Trophoblast cell (in vitro differentiated cells and primary cell): ENCODE data around the gene ERCC3.

ENCODE experiments used
- DNase-seq, 2 donors: peaks; one replicate each; pipeline ENCODE4 v3.0.0-alpha.2; 2016
- H2AFZ ChIP-seq: 2 replicates; pipeline ENCODE4 v1.6.1; 2013; ENCODE audit warnings: low read length, moderate library complexity, mild to moderate bottlenecking; ENCODE audit not compliant: insufficient read depth, poor library complexity
- H2AK5ac ChIP-seq: 2 replicates; pipeline ENCODE4 v1.6.1; 2013; ENCODE audit warnings: mild to moderate bottlenecking, low read length
- H2BK120ac ChIP-seq: 2 replicates; pipeline ENCODE4 v1.6.1; 2013; ENCODE audit warnings: low read length, mild to moderate bottlenecking, moderate library complexity; ENCODE audit not compliant: insufficient read depth, poor library complexity
- H2BK12ac ChIP-seq: 2 replicates; pipeline ENCODE4 v1.6.1; 2013; ENCODE audit warnings: mild to moderate bottlenecking, low read length, moderate library complexity
- H2BK5ac ChIP-seq: 2 replicates; pipeline ENCODE4 v1.6.1; 2013; ENCODE audit warnings: low read length, low read depth, moderate library complexity, mild to moderate bottlenecking; ENCODE audit not compliant: poor library complexity
- H3K14ac ChIP-seq: 2 replicates; pipeline ENCODE4 v1.6.1; 2013; ENCODE audit warnings: mild to moderate bottlenecking, low read length
- H3K18ac ChIP-seq: 2 replicates; pipeline ENCODE4 v1.6.1; 2013; ENCODE audit warnings: mild to moderate bottlenecking, low read length
- H3K23ac ChIP-seq: 2 replicates; pipeline ENCODE4 v1.6.1; 2013; ENCODE audit warnings: low read length
- H3K27ac ChIP-seq: 2 replicates; pipeline ENCODE4 v1.5.1; 2013; ENCODE audit warnings: low read depth, mild to moderate bottlenecking, inconsistent platforms, low read length, moderate library complexity
- H3K27me3 ChIP-seq: 2 replicates; pipeline ENCODE4 v1.6.1; 2013; ENCODE audit warnings: inconsistent platforms, mild to moderate bottlenecking, low read length, moderate library complexity; ENCODE audit not compliant: insufficient read depth
- H3K36me3 ChIP-seq, 2 experiments: 1 replicate in 1 of 2; 2 replicates in 1 of 2; pipeline ENCODE4 v1.6.1; 2013; ENCODE audit warnings: low read length in 2 of 2, mild to moderate bottlenecking in 2 of 2, moderate library complexity in 1 of 2; ENCODE audit not compliant: insufficient read depth in 2 of 2, control insufficient read depth in 1 of 2
- H3K4ac ChIP-seq: 2 replicates; pipeline ENCODE4 v1.6.1; 2013; ENCODE audit warnings: low read depth, mild to moderate bottlenecking, low read length, moderate library complexity
- H3K4me1 ChIP-seq, 2 experiments: 1 replicate in 1 of 2; 2 replicates in 1 of 2; pipeline ENCODE4 v1.6.1; 2013; ENCODE audit warnings: low read length in 2 of 2, mild to moderate bottlenecking in 2 of 2, moderate library complexity in 1 of 2; ENCODE audit not compliant: insufficient read depth in 2 of 2, control insufficient read depth in 1 of 2
- H3K4me2 ChIP-seq: 2 replicates; pipeline ENCODE4 v1.6.1; 2013; ENCODE audit warnings: inconsistent platforms, mild to moderate bottlenecking, low read length, moderate library complexity
- H3K4me3 ChIP-seq: 2 replicates; pipeline ENCODE4 v1.5.1; 2013; ENCODE audit warnings: mild to moderate bottlenecking, low read depth, low read length, inconsistent platforms
- H3K79me1 ChIP-seq: one replicate; pipeline ENCODE4 v1.6.1; 2013; ENCODE audit warnings: low read length
- H3K79me2 ChIP-seq: 2 replicates; pipeline ENCODE4 v1.6.1; 2013; ENCODE audit warnings: low read length, mild to moderate bottlenecking; ENCODE audit not compliant: control insufficient read depth, insufficient read depth, poor library complexity
- H3K9ac ChIP-seq: 2 replicates; pipeline ENCODE4 v1.6.1; 2013; ENCODE audit warnings: mild to moderate bottlenecking, low read length
- H3K9me3 ChIP-seq: 2 replicates; pipeline ENCODE4 v1.6.1; 2013; ENCODE audit warnings: low read depth, mild to moderate bottlenecking, control low read depth, inconsistent platforms, low read length; ENCODE audit not compliant: insufficient read depth
- H4K12ac ChIP-seq: 2 replicates; pipeline ENCODE4 v1.6.1; 2013; ENCODE audit warnings: low read depth, mild to moderate bottlenecking, low read length, moderate library complexity
- H4K8ac ChIP-seq: 2 replicates; pipeline ENCODE4 v1.6.1; 2013; ENCODE audit warnings: low read depth, mild to moderate bottlenecking, low read length, moderate library complexity
- H4K91ac ChIP-seq: one replicate; pipeline ENCODE4 v1.6.1; 2013; ENCODE audit warnings: low read depth, mild to moderate bottlenecking, low read length, moderate library complexity
- WGBS: extraction: QIAGEN DNeasy Blood & Tissue Kit; methylation state at CpG from one replicate; pipeline ENCODE4 v1.1.7; 2013; ENCODE audit warnings: missing lambda C conversion rate; ENCODE audit not compliant: insufficient read length, insufficient coverage; ENCODE audit errors: extremely low coverage; 5-methylcytosine and 5-hydroxymethylcytosine counted together

The ERCC3 gene

DNA sequence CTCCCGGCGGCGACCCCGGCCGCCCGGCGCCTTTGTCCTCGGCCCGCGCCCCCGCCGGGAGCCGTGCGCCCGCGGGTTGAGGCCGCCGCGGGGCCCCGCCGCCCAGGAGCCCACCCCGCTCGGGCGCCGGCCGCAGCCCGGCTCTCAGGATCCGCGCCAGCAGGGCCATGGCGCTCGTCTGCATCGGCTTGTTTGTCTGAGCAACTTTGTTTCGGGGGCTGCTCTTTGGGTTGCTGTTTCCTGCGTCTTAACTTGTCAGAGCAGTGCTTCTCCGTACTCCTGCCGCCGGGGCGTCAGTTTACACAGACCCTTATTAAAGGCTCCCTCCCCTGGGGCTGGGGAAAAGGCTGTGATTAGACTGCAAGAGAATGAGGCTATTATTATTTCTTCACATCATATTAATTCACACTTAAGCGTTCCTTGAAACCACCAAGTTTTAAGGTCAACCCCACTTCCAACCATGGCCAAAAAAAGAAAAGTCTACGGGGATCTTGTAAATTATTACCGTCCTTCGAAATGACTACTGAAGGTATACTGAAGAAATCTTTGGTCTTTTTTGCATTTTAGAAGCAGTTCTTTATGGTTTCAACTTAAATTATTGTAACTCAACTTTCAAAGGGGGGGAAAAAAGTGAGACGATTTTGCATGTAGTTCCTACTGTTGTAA lies 73.7 kb downstream of the ERCC3 start, which contains the start of gene CYP27C1:
Gene CYP27C1, minus strand, starts transcription at position 198 of the 666 bp plus-strand sequence. Its CDS starts 29 bp downstream, at position 169.
- Histone ChIP-seq H3K27me3 (peaks cover 13% of the 10 kb centered on the region), H3K9me3 (no peaks in the 10 kb centered on the region), H2BK5ac (peak within 1 kb of the TSS; percentile 9), H3K4me1 (peaks cover 12 to 18% of the 10 kb centered on the region in 2 experiments), H4K8ac (peak within 1 kb of the TSS; percentile 78), H3K4me3 (peak within 1 kb of the TSS; percentile 72), H2BK12ac (peak within 1 kb of the TSS; percentile 18), H2BK120ac (peak within 1 kb of the TSS; percentile 79), H3K18ac (peak within 1 kb of the TSS; percentile 85), H4K12ac (peak within 1 kb of the TSS; percentile 3), H3K79me2 (no peaks in the 10 kb centered on the region), H3K79me1 (peaks cover 7% of the 10 kb centered on the region), H3K14ac (peak within 1 kb of the TSS; percentile 86), H3K4me2 (peak within 1 kb of the TSS; percentile 98), H2AK5ac (no peak within 1 kb of the TSS), H4K91ac (peak within 1 kb of the TSS; percentile 76), H3K23ac (no peak within 1 kb of the TSS), H3K9ac (peak within 1 kb of the TSS; percentile 49), H3K27ac (peak within 1 kb of the TSS; percentile 31), H3K4ac (peak within 1 kb of the TSS; percentile 12), H2AFZ (peak within 1 kb of the TSS; percentile 69), H3K36me3 (no peaks in the 10 kb centered on the region)
- no peak for DNase-seq
- no CpG with 5 or more reads among the region's 43 CpGs for WGBS

- peak overlapping the region; percentile 69 for H2AFZ ChIP-seq
- no CpG with 5 or more reads among the region's 71 CpGs for WGBS
- H2AK5ac ChIP-seq: no peak overlapping the region
- H3K18ac ChIP-seq: peak overlapping the region; percentile 85
- no peaks in the 10 kb centered on the region for H3K9me3 ChIP-seq
- H2BK5ac ChIP-seq: peak overlapping the region; percentile 9
- H4K91ac ChIP-seq: peak overlapping the region; percentile 76
- peak overlapping the region; percentile 98 for H3K4me2 ChIP-seq
- no peaks in the 10 kb centered on the region for H3K79me2 ChIP-seq
- H3K4ac ChIP-seq: peak overlapping the region; percentile 12
- peak overlapping the region; percentile 86 for H3K14ac ChIP-seq
- no peak overlapping the region for H3K23ac ChIP-seq
- H3K27me3 ChIP-seq: peaks cover 13% of the 10 kb centered on the region
- peak overlapping the region; percentile 49 for H3K9ac ChIP-seq
- peaks cover 12 to 18% of the 10 kb centered on the region in 2 experiments for H3K4me1 ChIP-seq
- peak overlapping the region; percentile 78 for H4K8ac ChIP-seq
- H3K36me3 ChIP-seq: no peaks in the 10 kb centered on the region
- H3K27ac ChIP-seq: peak overlapping the region; percentile 31
- peak overlapping the region; percentile 79 for H2BK120ac ChIP-seq
- DNase-seq: no peak
- peak overlapping the region; percentile 72 for H3K4me3 ChIP-seq
- H3K79me1 ChIP-seq: peaks cover 7% of the 10 kb centered on the region
- peak overlapping the region; percentile 3 for H4K12ac ChIP-seq
- no peak overlapping the region for H2BK12ac ChIP-seq
Observed at GRCh38 chr2:127219171-127220070, 74.5 kb downstream of the ERCC3 start.

DNA sequence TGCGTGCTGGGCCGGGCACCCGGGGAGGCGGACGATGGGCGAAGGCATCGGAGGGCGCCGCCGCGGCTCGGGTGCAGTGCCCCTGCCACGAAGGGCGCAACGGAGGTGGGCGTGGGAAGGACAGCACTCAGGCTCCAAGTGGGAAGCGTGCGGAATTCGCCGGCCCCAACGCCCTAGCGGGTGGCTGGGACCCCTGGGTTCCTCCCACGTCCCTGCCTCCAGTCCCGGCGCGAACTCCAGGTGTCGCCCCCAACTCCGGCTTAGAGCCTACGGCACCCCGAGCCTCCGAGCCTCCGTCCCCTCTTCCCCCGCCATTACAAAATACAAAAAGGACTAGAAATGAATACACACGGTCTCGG lies 75.2 kb downstream of the ERCC3 start:
- no CpG with 5 or more reads among the region's 35 CpGs for WGBS
- H3K18ac ChIP-seq: peak overlapping the region; percentile 60

GRCh38 chr2:127217470-127218325 lies 76.2 kb downstream of the ERCC3 start:
- H3K79me1 ChIP-seq: peaks cover 7% of the 10 kb centered on the region
- no peak overlapping the region for H2AFZ ChIP-seq
- H3K9me3 ChIP-seq: no peaks in the 10 kb centered on the region
- H2BK5ac ChIP-seq: no peak overlapping the region
- H3K18ac ChIP-seq: no peak overlapping the region
- H3K4me2 ChIP-seq: peak overlapping the region; percentile 5
- no peak overlapping the region for H3K27ac ChIP-seq
- H3K27me3 ChIP-seq: peaks cover 13% of the 10 kb centered on the region
- no peaks in the 10 kb centered on the region for H3K79me2 ChIP-seq
- no peak overlapping the region for H3K9ac ChIP-seq
- H3K4ac ChIP-seq: no peak overlapping the region
- no peaks in the 10 kb centered on the region for H3K36me3 ChIP-seq
- H2BK120ac ChIP-seq: no peak overlapping the region
- H3K4me1 ChIP-seq: peaks cover 12 to 18% of the 10 kb centered on the region in 2 experiments
- no peak overlapping the region for H3K23ac ChIP-seq
- H2BK12ac ChIP-seq: no peak overlapping the region
- no peak overlapping the region for H3K14ac ChIP-seq
- H3K4me3 ChIP-seq: no peak overlapping the region
- no peak overlapping the region for H2AK5ac ChIP-seq
- no peak overlapping the region for H4K8ac ChIP-seq
- H4K91ac ChIP-seq: no peak overlapping the region
- peak; percentile 51 to 58 for DNase-seq
- no CpG with 5 or more reads among the region's 14 CpGs for WGBS
- no peak overlapping the region for H4K12ac ChIP-seq

More for the DNA sequence above, 75.2 kb downstream of the ERCC3 start:
- Histone ChIP-seq H3K79me2 (no peaks in the 10 kb centered on the region), H3K9ac (peak overlapping the region; percentile 49), H3K4me1 (peaks cover 12 to 18% of the 10 kb centered on the region in 2 experiments), H3K27ac (no peak overlapping the region), H3K4me2 (peak overlapping the region; percentile 98), H2BK5ac (no peak overlapping the region), H3K36me3 (no peaks in the 10 kb centered on the region), H2BK120ac (peak overlapping the region; percentile 5), H3K79me1 (peaks cover 7% of the 10 kb centered on the region), H3K14ac (peak overlapping the region; percentile 73), H4K8ac (peak overlapping the region; percentile 78), H4K12ac (no peak overlapping the region), H4K91ac (peak overlapping the region; percentile 76), H2AFZ (peak overlapping the region; percentile 79), H3K9me3 (no peaks in the 10 kb centered on the region), H2AK5ac (peak overlapping the region; percentile 31), H3K4ac (peak overlapping the region; percentile 29), H2BK12ac (peak overlapping the region; percentile 42), H3K23ac (no peak overlapping the region), H3K4me3 (peak overlapping the region; percentile 72), H3K27me3 (peaks cover 13% of the 10 kb centered on the region)
- no peak for DNase-seq
